ENCODE results near the gene ANKZF1.
A peak's percentile ranks its signal among the peaks of the same experiment; 100 is the strongest.
"Not testable (repeated sequence)": the region's sequence is repeated elsewhere in the genome, so short reads cannot be mapped to it uniquely, and the experiment has no call there.

ANKZF1 gene

DNA sequence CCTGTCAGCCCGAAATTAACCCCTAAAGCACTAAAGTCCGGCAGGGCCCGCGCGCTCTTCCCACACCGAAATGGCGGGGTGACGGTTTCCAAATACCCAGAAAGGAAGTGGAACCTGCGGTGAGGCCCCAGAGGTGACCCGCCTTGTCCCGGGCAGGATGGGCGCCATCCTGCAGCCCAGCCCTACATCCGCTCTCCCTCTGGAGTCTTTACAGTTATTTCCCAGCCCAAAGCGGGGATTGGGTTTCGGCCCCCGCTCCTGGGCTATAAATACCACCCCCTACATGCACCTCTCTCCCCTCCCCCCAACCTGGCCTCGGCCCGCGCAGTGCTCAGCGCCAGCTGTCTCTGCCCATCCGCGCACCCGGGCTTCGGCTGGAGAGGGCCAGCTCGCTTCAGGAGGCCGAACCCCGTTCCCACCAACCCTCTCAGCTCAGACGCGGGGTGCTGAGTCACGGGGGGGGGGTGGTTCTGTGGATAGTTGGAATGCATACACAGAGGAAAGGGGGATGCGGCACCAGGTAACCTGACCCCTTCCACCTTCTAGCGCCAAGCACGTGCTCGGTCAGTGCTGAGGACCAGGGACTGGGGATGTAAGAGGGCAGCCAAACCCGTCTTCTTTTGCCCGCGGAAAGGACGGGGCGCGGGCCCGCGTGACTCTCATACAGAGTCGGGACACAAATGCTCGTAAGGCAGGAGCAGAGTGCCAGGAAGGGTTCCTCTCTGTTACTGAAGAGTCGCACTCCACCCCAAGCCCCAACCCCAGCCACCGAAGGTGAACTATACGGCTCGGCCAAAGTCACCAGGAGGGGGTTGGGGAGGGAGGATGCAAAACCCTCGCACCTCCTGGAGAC lies 23.5 kb downstream of the ANKZF1 start, which contains the start of gene TUBA4B:
TSS of gene TUBA4B (plus strand) at position 344 of the 853 bp plus-strand sequence. CDS start at position 509, 165 bp downstream.
- peaks cover 44% of the 10 kb centered on the region for H3K27me3 ChIP-seq (ENCODE audit: insufficient read depth, low read length)
- H3K4me1 ChIP-seq (ENCODE audit: control insufficient read depth in 1 of 2, insufficient read depth in 2 of 2, low read length in 2 of 2): peaks cover 18 to 26% of the 10 kb centered on the region in 2 experiments
- peak within 1 kb of the TSS; percentile 44 for H3K23ac ChIP-seq (ENCODE audit: low read length)
- H2BK5ac ChIP-seq (ENCODE audit: low read depth, low read length, poor library complexity): no peak within 1 kb of the TSS
- H2AFZ ChIP-seq (ENCODE audit: insufficient read depth, low read length, poor library complexity): peak within 1 kb of the TSS; percentile 24
- WGBS (ENCODE audit: extremely low coverage, insufficient coverage, insufficient read length): no CpG with 5 or more reads among the region's 49 CpGs
- H3K9ac ChIP-seq (ENCODE audit: low read length): no peak within 1 kb of the TSS
- DNase-seq: no peak
- peaks cover 10% of the 10 kb centered on the region for H3K9me3 ChIP-seq (ENCODE audit: insufficient read depth, low read depth, low read length)
- H2BK120ac ChIP-seq (ENCODE audit: insufficient read depth, low read length, poor library complexity): no peak within 1 kb of the TSS
- H3K4me3 ChIP-seq (ENCODE audit: low read depth, low read length): peak within 1 kb of the TSS; percentile 6
- H3K79me1 ChIP-seq (ENCODE audit: low read length): no peaks in the 10 kb centered on the region
- no peak within 1 kb of the TSS for H3K18ac ChIP-seq (ENCODE audit: low read length)
- H2BK12ac ChIP-seq (ENCODE audit: low read length): no peak within 1 kb of the TSS
- H3K27ac ChIP-seq (ENCODE audit: low read depth, low read length): no peak within 1 kb of the TSS
- peak within 1 kb of the TSS; percentile 53 for H3K4me2 ChIP-seq (ENCODE audit: low read length)
- H3K4ac ChIP-seq (ENCODE audit: low read depth, low read length): no peak within 1 kb of the TSS
- no peak within 1 kb of the TSS for H4K8ac ChIP-seq (ENCODE audit: low read depth, low read length)
- H2AK5ac ChIP-seq (ENCODE audit: low read length): no peak within 1 kb of the TSS
- no peaks in the 10 kb centered on the region for H3K79me2 ChIP-seq (ENCODE audit: control insufficient read depth, insufficient read depth, low read length, poor library complexity)
- no peak within 1 kb of the TSS for H4K12ac ChIP-seq (ENCODE audit: low read depth, low read length)
- no peak within 1 kb of the TSS for H3K14ac ChIP-seq (ENCODE audit: low read length)
- no peak within 1 kb of the TSS for H4K91ac ChIP-seq (ENCODE audit: low read depth, low read length)
- peaks cover under 1 to 4% of the 10 kb centered on the region in 2 experiments for H3K36me3 ChIP-seq (ENCODE audit: control insufficient read depth in 1 of 2, insufficient read depth in 2 of 2, low read length in 2 of 2)

- WGBS (ENCODE audit: extremely low coverage, insufficient coverage, insufficient read length): no CpG with 5 or more reads among the region's 76 CpGs
- Histone ChIP-seq H4K91ac (ENCODE audit: low read depth, low read length) (no peak within 1 kb of the TSS), H3K27me3 (ENCODE audit: insufficient read depth, low read length) (peaks cover 44% of the 10 kb centered on the region), H2AK5ac (ENCODE audit: low read length) (no peak within 1 kb of the TSS), H3K23ac (ENCODE audit: low read length) (no peak within 1 kb of the TSS), H4K12ac (ENCODE audit: low read depth, low read length) (no peak within 1 kb of the TSS), H2AFZ (ENCODE audit: insufficient read depth, low read length, poor library complexity) (peak within 1 kb of the TSS; percentile 24), H3K4ac (ENCODE audit: low read depth, low read length) (no peak within 1 kb of the TSS), H3K14ac (ENCODE audit: low read length) (no peak within 1 kb of the TSS), H4K8ac (ENCODE audit: low read depth, low read length) (no peak within 1 kb of the TSS), H3K4me1 (ENCODE audit: control insufficient read depth in 1 of 2, insufficient read depth in 2 of 2, low read length in 2 of 2) (peaks cover 18 to 23% of the 10 kb centered on the region in 2 experiments), H3K79me1 (ENCODE audit: low read length) (no peaks in the 10 kb centered on the region), H2BK120ac (ENCODE audit: insufficient read depth, low read length, poor library complexity) (no peak within 1 kb of the TSS), H3K18ac (ENCODE audit: low read length) (no peak within 1 kb of the TSS), H3K27ac (ENCODE audit: low read depth, low read length) (no peak within 1 kb of the TSS), H3K79me2 (ENCODE audit: control insufficient read depth, insufficient read depth, low read length, poor library complexity) (no peaks in the 10 kb centered on the region), H3K9ac (ENCODE audit: low read length) (no peak within 1 kb of the TSS), H3K9me3 (ENCODE audit: insufficient read depth, low read depth, low read length) (peaks cover 10% of the 10 kb centered on the region), H3K4me2 (ENCODE audit: low read length) (peak within 1 kb of the TSS; percentile 53), H3K4me3 (ENCODE audit: low read depth, low read length) (peak within 1 kb of the TSS; percentile 6), H2BK12ac (ENCODE audit: low read length) (no peak within 1 kb of the TSS), H3K36me3 (ENCODE audit: control insufficient read depth in 1 of 2, insufficient read depth in 2 of 2, low read length in 2 of 2) (peaks cover 0 to 2% of the 10 kb centered on the region in 2 experiments), H2BK5ac (ENCODE audit: low read depth, low read length, poor library complexity) (no peak within 1 kb of the TSS)
- peak; percentile 50 to 64 for DNase-seq
Observed at GRCh38 chr2:219253753-219254589, 24.4 kb downstream of the ANKZF1 start, which contains the start of gene TUBA4A. TSS of gene TUBA4A (minus strand) at chr2:219253918. CDS start at chr2:219253858, 60 bp downstream.

DNA sequence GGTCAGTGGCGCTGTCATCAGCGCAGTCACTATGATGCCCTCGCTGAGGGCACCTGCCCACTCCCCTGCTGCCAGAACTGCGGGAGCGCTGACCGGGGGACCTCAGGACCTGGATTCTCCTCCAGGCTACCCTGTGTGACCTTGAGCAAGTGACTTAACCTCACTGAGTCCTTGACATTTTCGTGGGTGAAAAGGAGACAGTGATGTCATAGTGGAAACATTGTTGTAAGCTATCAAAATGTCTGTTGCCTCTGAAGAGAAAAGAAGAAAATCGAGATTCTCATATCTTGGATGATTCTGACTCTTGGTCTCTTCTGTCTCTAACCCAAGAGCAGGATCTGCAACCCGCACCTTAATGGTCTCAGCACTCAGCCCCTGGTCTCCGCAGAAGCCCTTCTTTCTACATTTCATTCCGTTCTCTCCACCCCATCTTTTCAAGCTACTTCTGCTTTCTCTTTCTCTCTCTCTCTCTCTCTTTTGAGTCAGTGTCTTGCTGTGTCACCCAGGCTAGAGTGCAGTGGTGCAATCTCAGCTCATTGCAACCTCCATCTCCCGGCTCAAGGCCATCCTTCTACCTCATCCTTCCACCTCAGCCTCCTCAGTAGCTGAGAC lies 25.1 kb downstream of the ANKZF1 start:
- H3K9ac ChIP-seq (ENCODE audit: low read length): no peak overlapping the region
- no peak overlapping the region for H2BK12ac ChIP-seq (ENCODE audit: low read length)
- no peak overlapping the region for H3K4ac ChIP-seq (ENCODE audit: low read depth, low read length)
- no peak overlapping the region for H4K91ac ChIP-seq (ENCODE audit: low read depth, low read length)
- H3K27me3 ChIP-seq (ENCODE audit: insufficient read depth, low read length): peaks cover 44% of the 10 kb centered on the region
- H3K27ac ChIP-seq (ENCODE audit: low read depth, low read length): no peak overlapping the region
- no peak overlapping the region for H2AK5ac ChIP-seq (ENCODE audit: low read length)
- H3K4me2 ChIP-seq (ENCODE audit: low read length): peak overlapping the region; percentile 53
- no CpG with 5 or more reads among the region's 12 CpGs for WGBS (ENCODE audit: extremely low coverage, insufficient coverage, insufficient read length)
- DNase-seq: no peak
- H4K8ac ChIP-seq (ENCODE audit: low read depth, low read length): no peak overlapping the region
- no peak overlapping the region for H3K14ac ChIP-seq (ENCODE audit: low read length)
- no peak overlapping the region for H3K23ac ChIP-seq (ENCODE audit: low read length)
- no peak overlapping the region for H2BK5ac ChIP-seq (ENCODE audit: low read depth, low read length, poor library complexity)
- H3K36me3 ChIP-seq (ENCODE audit: control insufficient read depth in 1 of 2, insufficient read depth in 2 of 2, low read length in 2 of 2): no peaks in the 10 kb centered on the region
- no peak overlapping the region for H2BK120ac ChIP-seq (ENCODE audit: insufficient read depth, low read length, poor library complexity)
- no peak overlapping the region for H3K4me3 ChIP-seq (ENCODE audit: low read depth, low read length)
- H3K4me1 ChIP-seq (ENCODE audit: control insufficient read depth in 1 of 2, insufficient read depth in 2 of 2, low read length in 2 of 2): peaks cover 12 to 15% of the 10 kb centered on the region in 2 experiments
- no peak overlapping the region for H3K18ac ChIP-seq (ENCODE audit: low read length)
- H2AFZ ChIP-seq (ENCODE audit: insufficient read depth, low read length, poor library complexity): no peak overlapping the region
- H3K79me1 ChIP-seq (ENCODE audit: low read length): no peaks in the 10 kb centered on the region
- H4K12ac ChIP-seq (ENCODE audit: low read depth, low read length): no peak overlapping the region
- no peaks in the 10 kb centered on the region for H3K79me2 ChIP-seq (ENCODE audit: control insufficient read depth, insufficient read depth, low read length, poor library complexity)
- H3K9me3 ChIP-seq (ENCODE audit: insufficient read depth, low read depth, low read length): peaks cover 10% of the 10 kb centered on the region

DNA sequence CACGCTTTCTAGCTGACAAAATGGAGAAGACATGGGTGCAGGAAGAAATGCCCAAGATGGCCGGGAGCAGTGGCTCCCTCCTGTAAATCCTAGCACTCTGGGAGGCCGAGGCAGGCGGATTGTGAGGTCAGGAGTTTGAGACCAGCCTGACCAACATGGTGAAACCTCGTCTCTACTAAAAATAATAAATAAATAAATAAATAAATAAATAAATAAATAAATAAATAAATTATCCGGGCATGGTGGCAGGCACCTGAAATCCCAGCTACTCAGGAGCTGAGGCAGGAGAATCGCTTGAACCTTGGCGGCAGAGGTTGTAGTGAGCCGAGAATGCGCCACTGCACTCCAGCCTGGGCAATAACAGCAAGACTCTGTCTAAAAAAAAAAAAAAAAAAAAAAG lies 29.3 kb downstream of the ANKZF1 start:
- H3K9me3 ChIP-seq (ENCODE audit: insufficient read depth, low read depth, low read length); H2AK5ac ChIP-seq (ENCODE audit: low read length); H2AFZ ChIP-seq (ENCODE audit: insufficient read depth, low read length, poor library complexity); H4K8ac ChIP-seq (ENCODE audit: low read depth, low read length); H2BK120ac ChIP-seq (ENCODE audit: insufficient read depth, low read length, poor library complexity); H4K12ac ChIP-seq (ENCODE audit: low read depth, low read length); H3K36me3 ChIP-seq (ENCODE audit: control insufficient read depth in 1 of 2, insufficient read depth in 2 of 2, low read length in 2 of 2); H3K27ac ChIP-seq (ENCODE audit: low read depth, low read length); H3K4me3 ChIP-seq (ENCODE audit: low read depth, low read length); DNase-seq; H3K23ac ChIP-seq (ENCODE audit: low read length); H3K18ac ChIP-seq (ENCODE audit: low read length); H3K4me2 ChIP-seq (ENCODE audit: low read length); H4K91ac ChIP-seq (ENCODE audit: low read depth, low read length); H2BK12ac ChIP-seq (ENCODE audit: low read length); H3K79me2 ChIP-seq (ENCODE audit: control insufficient read depth, insufficient read depth, low read length, poor library complexity); H3K4ac ChIP-seq (ENCODE audit: low read depth, low read length); H3K9ac ChIP-seq (ENCODE audit: low read length); H3K79me1 ChIP-seq (ENCODE audit: low read length); H3K14ac ChIP-seq (ENCODE audit: low read length); H3K4me1 ChIP-seq (ENCODE audit: control insufficient read depth in 1 of 2, insufficient read depth in 2 of 2, low read length in 2 of 2); H2BK5ac ChIP-seq (ENCODE audit: low read depth, low read length, poor library complexity): not testable (repeated sequence)
- peaks cover 17% of the 10 kb centered on the region for H3K27me3 ChIP-seq (ENCODE audit: insufficient read depth, low read length)
- whole genome bisulfite sequencing (ENCODE audit: extremely low coverage, insufficient coverage, insufficient read length): no CpG with 5 or more reads among the region's 10 CpGs

Data from trophoblast cell (in vitro differentiated cells and primary cell).